ENCODE data around the gene ADH4.

- TF ChIP-seq POLR2A (IDR thresholded peaks at IDR 0.05) (no peak), CTCF (IDR thresholded peaks at IDR 0.05 in 8 of 11, conservative IDR thresholded peaks at IDR 0.05 in 3 of 11) (no peak)
These were observed 67.7 kb downstream of the ADH4 start for GRCh38 chr4:99076292-99076976.

Measured in spleen (tissue), 7 donors.